Stomach (tissue), 9 donors: ENCODE measurements around the gene SRP68. TPM values are rescaled to one million over a fixed set of nuclear protein-coding genes. Genes with fewer than 3 reads are reported as not detected.

ENCODE experiments used
- DNase-seq, 2 donors: peaks; one replicate each; pipeline versions ENCODE4 v3.0.0 to v3.0.0-alpha.2; 2013 to 2019
- H3K27ac ChIP-seq, 5 donors: fragments of 200-600 bp in 4 of 5; sonication (generic) in 4 of 5; one replicate each; pipeline ENCODE4 v1.5.1; 2013 to 2019; ENCODE audit warnings: mild to moderate bottlenecking in 1 of 5, moderate library complexity in 1 of 5
- H3K27me3 ChIP-seq, 3 donors: fragments of 200-600 bp; sonication (generic); one replicate each; pipeline ENCODE4 v1.5.1; 2017 to 2019; ENCODE audit warnings: mixed run types in 1 of 3
- H3K36me3 ChIP-seq, 4 donors: fragments of 200-600 bp; sonication (generic); 1 replicate in 3 of 4; 2 replicates in 1 of 4; pipeline ENCODE4 v1.5.1; 2016 to 2019
- H3K4me1 ChIP-seq, 4 donors: fragments of 200-600 bp; sonication (generic); one replicate each; pipeline ENCODE4 v1.5.1; 2016 to 2019
- H3K4me3 ChIP-seq, 4 donors: fragments of 200-600 bp; sonication (generic) in 3 of 4; one replicate each; pipeline ENCODE4 v1.5.1; 2016 to 2019; ENCODE audit warnings: mild to moderate bottlenecking in 1 of 4
- H3K9me3 ChIP-seq, 4 donors: fragments of 200-600 bp; sonication (generic); one replicate each; pipeline ENCODE4 v1.5.1; 2016 to 2019
- CTCF ChIP-seq, 7 experiments: fragments of 450-650 bp in 4 of 7; fragments of 200-600 bp in 3 of 7; sonication (generic) in 3 of 7; IDR thresholded peaks; one replicate each; pipeline ENCODE4 v1.5.1; 2016 to 2019; ENCODE audit warnings: antibody characterized with exemption in 7 of 7, control low read depth in 2 of 7, mild to moderate bottlenecking in 1 of 7
- EP300 ChIP-seq: sonication (generic); formaldehyde crosslinking; IDR thresholded peaks from one replicate; pipeline ENCODE4 v1.6.1; 2017; ENCODE audit warnings: antibody characterized with exemption
- POLR2A ChIP-seq, 4 donors: fragments of 450-650 bp; IDR thresholded peaks; one replicate each; pipeline ENCODE4 v1.6.1; 2016; ENCODE audit warnings: antibody characterized with exemption in 4 of 4, control low read depth in 2 of 4, mild to moderate bottlenecking in 1 of 4, moderate library complexity in 1 of 4
- POLR2AphosphoS5 ChIP-seq, 3 donors: sonication (generic); formaldehyde crosslinking; IDR thresholded peaks; one replicate each; pipeline ENCODE4 v1.6.1; 2016; ENCODE audit warnings: antibody characterized with exemption in 3 of 3
- WGBS, 5 donors: extraction: QIAGEN DNeasy Blood & Tissue Kit in 3 of 5; methylation state at CpG; one replicate each; pipeline versions ENCODE4 v1.1.5 to v1.1.7; 2013 to 2018; 5-methylcytosine and 5-hydroxymethylcytosine counted together
- intact Hi-C: fragments of 100-400 bp; cut with DNase I; formaldehyde crosslinking; loops from one replicate; pipeline ENCODE4 v1.15.1; 2023; ENCODE audit warnings: low total_unique reads
- polyA plus RNA-seq, 3 donors: library from polyadenylated mRNA; stranded (reverse); fragments of 200-250 nt; gene quantifications; one replicate each; pipeline ENCODE4 v1.2.3, GENCODE V29; 2013
- total RNA-seq, 5 donors: library from RNA; depleted of rRNA; stranded (reverse); fragments of >200 nt; gene quantifications; one replicate each; pipeline versions ENCODE4 v1.1.0 to v1.2.3, GENCODE V29; 2014 to 2016
- donor health status: healthy with polysubstance abuse.
- donor health status: Bipolar disorder and iron deficiency.
- donor health status: healthy.

The SRP68 gene
- total and polyA plus RNA-seq, 8 donors = 24.6 to 49.8 (median 42.9) TPM

- intact Hi-C loops = no loop called here
- DNase-seq = peak in 1 of 2 donors; percentile 54
- H3K36me3 ChIP-seq = peaks cover 52 to 56% (median 54%) of the 10 kb centered on the region in 4 donors
- no peak for TF ChIP-seq POLR2A (IDR thresholded peaks at IDR 0.05)
- no peak for TF ChIP-seq CTCF (IDR thresholded peaks at IDR 0.05)
- TF ChIP-seq POLR2AphosphoS5 (IDR thresholded peaks at IDR 0.05) = no peak
- TF ChIP-seq EP300 = no peak
- H3K27ac ChIP-seq = no peak overlapping the region
- no peaks in the 10 kb centered on the region for H3K9me3 ChIP-seq
- H3K4me3 ChIP-seq = no peak overlapping the region
- peaks cover 0 to 31% (median 24%) of the 10 kb centered on the region in 3 donors for H3K27me3 ChIP-seq
- peaks cover 7 to 19% (median 15%) of the 10 kb centered on the region in 4 donors for H3K4me1 ChIP-seq
- 75 to 84% (median 81%) methylated on average over 15 to 20 of the region's 20 CpGs for WGBS, 5 donors
Observed at GRCh38 chr17:76082326-76083251, 10.3 kb upstream of the SRP68 start.

- peaks cover 10 to 42% (median 34%) of the 10 kb centered on the region in 3 donors for H3K27me3 ChIP-seq
- H3K36me3 ChIP-seq = peaks cover 43 to 46% (median 44%) of the 10 kb centered on the region in 4 donors
- H3K4me3 ChIP-seq = no peak overlapping the region
- WGBS, 5 donors = 40 to 71% (median 70%) methylated on average over 6 to 27 of the region's 27 CpGs
- TF ChIP-seq EP300 (no peak), CTCF (IDR thresholded peaks at IDR 0.05) (no peak), POLR2A (IDR thresholded peaks at IDR 0.05) (no peak), POLR2AphosphoS5 (IDR thresholded peaks at IDR 0.05) (no peak)
- H3K9me3 ChIP-seq = no peaks in the 10 kb centered on the region
- no peak for DNase-seq
- intact Hi-C loops = no loop called here
- no peak overlapping the region for H3K27ac ChIP-seq
- peaks cover 14 to 30% (median 23%) of the 10 kb centered on the region in 4 donors for H3K4me1 ChIP-seq
Observed at GRCh38 chr17:76081295-76082210, 9.2 kb upstream of the SRP68 start.

- Histone ChIP-seq H3K4me3 (no peak overlapping the region), H3K27me3 (peaks cover 17 to 49% (median 42%) of the 10 kb centered on the region in 3 donors), H3K36me3 (peaks cover 36 to 38% (median 38%) of the 10 kb centered on the region in 4 donors), H3K9me3 (no peaks in the 10 kb centered on the region), H3K4me1 (peaks cover 18 to 37% (median 30%) of the 10 kb centered on the region in 4 donors), H3K27ac (no peak overlapping the region)
- DNase-seq = no peak
- 36 to 47% (median 43%) methylated on average over 5 to 6 of the region's 6 CpGs for WGBS, 5 donors
- intact Hi-C loops = no loop called here
- TF ChIP-seq POLR2AphosphoS5 (IDR thresholded peaks at IDR 0.05) = no peak
- no peak for TF ChIP-seq EP300
- no peak for TF ChIP-seq CTCF (IDR thresholded peaks at IDR 0.05)
- no peak for TF ChIP-seq POLR2A (IDR thresholded peaks at IDR 0.05)
Observed at GRCh38 chr17:76080768-76081287, 8.5 kb upstream of the SRP68 start.
